ENCODE data around the gene DOCK8. TPM values are rescaled to one million over a fixed set of nuclear protein-coding genes. Genes with fewer than 3 reads are reported as not detected.
"Not testable (repeated sequence)": the region's sequence is repeated elsewhere in the genome, so short reads cannot be mapped to it uniquely, and the experiment has no call there.

The DOCK8 gene
- total RNA-seq, 1 donor from 2014 or later = 47.2 TPM

DNA sequence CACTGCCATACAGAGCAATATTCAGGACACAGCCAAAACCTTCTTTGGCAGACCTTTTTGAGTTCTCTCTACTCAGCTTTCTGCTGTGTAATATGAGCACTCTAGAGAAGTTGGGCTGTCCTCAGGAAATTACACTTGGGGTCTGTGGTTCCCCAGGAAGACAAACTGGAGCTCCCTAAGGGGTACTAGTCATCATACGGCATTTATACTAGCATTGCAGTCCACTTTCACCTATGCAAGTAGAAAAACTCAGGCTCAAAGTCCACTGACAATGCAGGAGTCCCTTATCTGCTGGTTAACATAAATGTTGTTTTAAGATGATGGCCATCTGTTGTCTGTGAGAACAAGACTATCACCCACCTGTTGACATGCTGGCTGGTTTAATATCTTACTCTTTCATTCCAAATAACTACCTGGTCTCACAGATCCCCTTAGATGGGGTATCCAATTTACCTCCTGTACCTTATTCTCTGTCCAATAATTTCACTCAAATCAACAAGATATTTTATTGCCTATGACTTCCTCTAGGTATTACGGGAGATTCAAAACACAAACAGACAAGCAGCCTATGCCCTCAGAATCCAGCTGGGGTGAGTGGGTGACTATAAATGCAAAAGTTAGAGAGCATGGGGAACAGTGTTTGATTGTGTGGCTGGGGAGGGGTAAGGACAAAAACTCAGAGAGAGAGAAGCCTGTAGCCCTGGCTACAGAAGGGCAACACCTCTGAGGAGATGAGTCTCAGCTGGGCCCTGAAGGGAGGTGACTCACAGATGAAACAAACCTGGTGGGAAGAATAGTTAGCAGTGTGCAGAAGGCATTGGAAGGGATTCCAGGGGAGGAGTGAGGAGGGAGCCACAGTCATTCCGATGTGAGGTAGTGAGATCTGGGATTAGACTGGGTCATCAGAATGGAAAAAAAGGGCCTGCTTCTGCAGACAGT, 10.2 kb downstream of the DOCK8 start:
- DNase-seq (ENCODE audit: low spot score) = no peak

DNA sequence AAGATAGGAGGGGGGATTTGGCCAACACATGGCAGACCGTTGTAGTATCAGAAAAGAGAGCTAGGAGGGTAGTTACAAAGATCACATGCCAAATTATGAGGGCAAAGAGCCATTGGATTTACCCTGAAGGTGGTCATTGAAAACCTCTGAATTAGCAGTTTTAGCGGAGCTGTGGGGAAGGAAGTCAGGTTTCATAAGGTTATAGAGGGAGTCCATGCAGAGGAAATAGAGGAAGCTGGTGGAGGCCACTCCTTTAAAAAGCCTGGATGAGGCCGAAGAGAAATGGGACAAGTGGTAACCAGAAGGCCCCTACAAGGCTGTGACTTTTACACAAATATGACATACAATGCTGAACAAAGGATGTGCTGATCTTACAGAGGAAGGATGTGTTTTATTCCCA, 13.2 kb downstream of the DOCK8 start:
- DNase-seq (ENCODE audit: low spot score) = no peak

- no peak for DNase-seq (ENCODE audit: low spot score)
These were observed 14.4 kb downstream of the DOCK8 start for GRCh38 chr9:228929-229695.

DNA sequence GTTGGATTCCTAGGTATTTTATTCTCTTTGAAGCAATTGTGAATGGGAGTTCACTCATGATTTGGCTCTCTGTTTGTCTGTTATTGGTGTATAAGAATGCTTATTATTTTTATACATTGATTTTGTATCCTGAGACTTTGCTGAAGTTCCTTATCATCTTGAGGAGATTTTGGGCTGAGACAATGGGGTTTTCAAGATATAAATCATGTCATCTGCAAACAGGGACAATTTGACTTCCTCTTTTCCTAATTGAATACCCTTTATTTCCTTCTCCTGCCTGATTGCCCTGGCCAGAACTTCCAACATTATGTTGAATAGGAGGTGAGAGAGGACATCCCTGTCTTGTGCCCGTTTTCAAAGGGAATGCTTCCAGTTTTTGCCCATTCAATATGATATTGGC, 17.0 kb downstream of the DOCK8 start:
- DNase-seq (ENCODE audit: low spot score) = not testable (repeated sequence)

- not testable (repeated sequence) for DNase-seq (ENCODE audit: low spot score)
These were observed 19.0 kb downstream of the DOCK8 start for GRCh38 chr9:233708-234107.

DNA sequence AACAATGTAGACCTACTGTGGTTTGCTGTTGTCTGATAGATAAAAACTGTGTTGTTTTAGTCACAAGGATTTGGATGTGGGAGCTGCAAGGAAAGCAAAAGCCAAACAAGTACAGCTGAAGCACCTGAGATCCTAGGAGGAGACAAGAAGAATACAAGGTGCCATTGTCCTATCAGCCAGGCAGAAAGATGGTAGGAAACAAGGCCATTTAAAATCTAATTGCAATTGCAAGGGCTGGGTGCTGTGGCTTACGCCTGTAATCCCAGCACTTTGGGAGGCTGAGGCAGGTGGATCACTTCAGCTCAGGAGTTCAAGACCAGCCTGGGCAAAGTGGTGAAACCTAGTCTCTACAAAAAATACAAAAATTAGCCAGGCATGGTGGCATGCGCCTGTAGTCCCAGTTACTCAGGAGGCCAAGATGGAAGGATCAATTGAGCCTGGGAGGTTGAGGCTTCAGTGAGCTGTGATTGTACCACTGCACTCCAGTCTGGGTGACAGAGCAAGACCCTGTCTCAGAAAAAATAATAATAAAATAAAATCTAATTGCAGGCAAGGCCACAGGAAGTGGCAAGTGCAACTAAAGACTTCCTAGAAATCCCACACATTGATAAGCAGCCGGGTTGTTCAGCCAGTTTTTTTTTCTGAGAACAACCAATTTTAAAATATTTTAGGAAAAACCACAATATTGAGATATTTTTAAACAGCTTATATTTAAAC, 22.6 kb downstream of the DOCK8 start:
- no peak for DNase-seq (ENCODE audit: low spot score)

- no peak for DNase-seq (ENCODE audit: low spot score)
These were observed 23.2 kb downstream of the DOCK8 start for GRCh38 chr9:237858-238345.

GRCh38 chr9:242461-243080, 27.9 kb downstream of the DOCK8 start:
- no peak for DNase-seq (ENCODE audit: low spot score)

DNA sequence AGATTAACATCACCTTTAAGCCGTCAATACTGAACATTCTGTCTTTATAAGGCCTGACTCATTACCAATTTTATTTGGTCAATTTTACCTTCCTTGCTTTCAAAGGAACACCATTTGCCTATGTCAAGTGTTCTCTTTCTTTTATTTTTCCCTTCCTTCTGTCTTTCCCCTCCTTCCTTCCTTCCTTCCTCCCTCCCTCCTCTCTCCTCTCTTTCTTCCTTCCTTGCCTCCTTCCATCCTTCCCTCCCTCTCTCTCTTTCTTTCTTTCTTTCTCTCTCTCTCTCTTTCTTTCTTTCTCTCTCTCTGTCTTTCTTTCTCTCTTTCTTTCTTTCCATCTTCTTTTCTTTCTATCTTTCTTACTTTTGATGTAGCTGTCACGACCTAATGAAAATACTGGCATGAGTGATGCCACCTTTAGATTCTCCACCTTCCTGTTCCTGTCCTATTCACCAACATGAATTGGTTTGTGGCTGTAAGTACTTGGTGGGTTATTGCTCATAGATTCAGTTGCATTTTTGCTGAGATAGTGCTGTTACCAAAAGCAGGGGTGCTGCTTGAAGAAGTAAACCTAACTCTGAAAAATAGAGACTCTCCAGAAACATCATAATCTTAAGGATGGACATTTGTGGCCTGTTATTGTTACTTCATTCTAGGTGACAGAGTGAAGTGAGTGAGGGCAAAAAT, 33.8 kb downstream of the DOCK8 start:
- DNase-seq (ENCODE audit: low spot score) = no peak

- DNase-seq (ENCODE audit: low spot score) = no peak
These were observed 34.4 kb downstream of the DOCK8 start for GRCh38 chr9:249025-249424.

DNA sequence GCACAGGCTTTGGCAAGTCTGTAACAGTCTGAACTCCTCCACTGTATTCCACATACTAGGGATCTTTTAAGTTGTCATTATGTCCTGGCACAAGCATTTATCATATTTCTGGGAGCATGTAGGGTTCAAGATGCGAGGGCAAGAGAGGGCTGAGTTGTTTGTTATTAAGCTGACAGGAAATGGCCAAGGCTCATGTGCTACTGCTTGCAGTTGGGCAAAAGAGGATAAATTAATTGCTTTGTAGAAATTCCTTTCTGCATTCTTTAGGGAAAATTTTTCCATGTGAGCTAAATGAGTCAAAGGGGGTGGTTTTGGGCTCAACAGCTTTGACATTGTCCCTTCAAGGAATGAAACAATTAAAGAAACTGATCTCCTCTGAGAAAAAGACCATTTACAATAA, 35.4 kb downstream of the DOCK8 start:
- DNase-seq (ENCODE audit: low spot score) = no peak

DNA sequence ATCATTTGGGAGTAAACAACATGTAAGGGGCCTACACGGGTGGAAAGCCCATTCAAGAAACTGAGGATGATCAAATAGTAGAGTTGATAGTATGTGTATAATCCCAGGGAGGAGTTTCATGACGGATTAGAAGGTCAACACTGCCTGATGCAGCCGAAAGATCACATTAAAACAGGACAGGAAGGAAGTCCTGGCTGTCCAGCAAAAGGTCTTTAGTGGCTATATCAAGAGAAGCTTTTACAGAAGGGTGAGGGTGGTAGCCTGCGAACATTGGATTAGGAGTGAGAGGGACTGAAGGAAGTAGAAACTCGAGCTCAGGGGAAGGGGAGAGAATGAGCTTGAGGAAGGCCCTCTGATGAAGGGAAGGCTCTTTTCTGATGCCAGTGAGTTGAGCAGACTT, 36.0 kb downstream of the DOCK8 start:
- DNase-seq (ENCODE audit: low spot score) = no peak

DNA sequence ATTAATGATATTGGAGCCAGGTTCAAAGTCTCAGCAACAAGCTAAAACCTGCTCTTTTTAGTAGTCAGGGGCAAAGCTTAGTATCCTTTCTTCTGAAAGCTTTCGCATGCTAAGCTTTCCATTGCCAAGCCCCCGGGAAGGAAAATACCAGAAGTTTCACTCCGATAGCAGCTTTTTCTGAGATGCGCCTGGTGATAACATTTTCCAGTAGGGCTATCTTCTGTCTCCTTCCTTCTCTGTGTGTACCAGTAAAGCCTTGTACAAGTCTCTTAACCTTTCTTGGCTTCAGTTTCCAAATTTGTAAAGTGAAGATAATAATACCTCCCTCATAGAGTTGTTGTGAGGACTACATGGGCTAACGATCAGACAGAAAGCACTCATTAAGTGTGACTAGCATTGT, 36.7 kb downstream of the DOCK8 start:
- DNase-seq (ENCODE audit: low spot score) = no peak

- DNase-seq (ENCODE audit: low spot score) = no peak
These were observed 38.9 kb downstream of the DOCK8 start for GRCh38 chr9:253539-253938.

DNA sequence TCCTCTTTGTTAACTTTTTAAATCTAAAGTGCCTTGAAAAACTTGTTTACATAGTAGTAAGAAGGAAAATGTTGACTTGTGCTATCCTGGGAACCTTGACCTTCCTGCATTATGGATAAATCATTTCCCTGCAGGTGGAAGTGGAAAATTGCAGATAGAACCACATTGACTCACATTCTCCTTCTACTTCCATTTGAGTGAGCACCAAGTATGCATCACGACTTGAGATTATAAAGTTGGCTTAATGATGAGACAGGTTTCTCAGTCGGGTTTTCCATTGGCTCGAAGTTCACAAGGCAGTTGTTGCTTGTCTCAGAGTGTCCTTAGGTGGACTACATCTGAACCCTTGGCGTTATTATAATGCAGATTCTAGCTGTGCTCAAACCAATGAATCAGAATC, 39.9 kb downstream of the DOCK8 start:
- DNase-seq (ENCODE audit: low spot score) = no peak

- DNase-seq (ENCODE audit: low spot score) = no peak
These were observed 43.3 kb downstream of the DOCK8 start for GRCh38 chr9:257957-258356.

DNA sequence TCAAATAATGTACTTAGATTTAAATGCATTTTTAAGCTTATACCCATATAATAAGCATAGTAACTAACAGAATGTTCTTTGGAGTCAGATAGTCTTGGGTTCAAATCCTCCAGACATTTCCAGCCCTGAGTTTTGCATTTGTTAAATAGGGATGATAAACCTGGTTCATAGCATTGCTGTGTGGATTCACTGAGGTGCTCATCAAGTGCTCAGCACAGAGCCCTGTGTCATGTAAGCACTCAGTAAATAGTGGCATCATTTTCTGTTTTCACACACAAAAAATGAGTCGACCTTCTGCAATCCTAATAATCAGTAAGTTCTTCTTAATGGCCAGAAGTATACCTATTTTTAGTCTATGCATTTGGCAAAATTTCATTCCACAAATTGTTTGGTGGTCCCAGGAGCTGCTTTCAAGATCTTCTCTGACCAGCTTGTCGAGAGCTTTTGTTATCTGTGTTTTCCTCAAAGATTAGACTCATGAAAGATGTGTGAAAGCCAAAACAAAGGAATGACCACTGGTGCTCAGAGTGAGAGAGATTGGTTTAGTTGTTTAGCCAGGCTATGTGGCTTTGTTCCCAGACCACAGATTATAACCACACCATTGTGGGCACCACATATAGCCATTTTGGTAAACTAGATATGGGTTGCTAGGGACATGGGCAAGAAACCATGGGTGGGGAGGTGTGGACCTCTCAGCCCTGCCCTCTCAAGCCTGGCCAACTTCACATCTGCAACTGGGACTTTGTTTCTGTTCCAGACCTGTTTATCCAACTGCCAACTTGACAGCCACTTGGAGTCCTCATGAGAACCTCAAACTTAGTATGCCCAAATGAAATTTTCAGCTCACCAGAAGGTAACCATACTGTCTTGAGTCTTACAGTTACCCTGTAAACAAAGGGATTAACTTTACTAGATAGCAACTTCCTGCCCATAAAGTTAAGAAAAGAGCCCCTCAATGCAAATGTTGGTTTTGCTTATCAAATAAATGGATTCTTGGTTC, 45.0 kb downstream of the DOCK8 start:
- DNase-seq (ENCODE audit: low spot score) = no peak

- DNase-seq (ENCODE audit: low spot score) = no peak
These were observed 49.6 kb downstream of the DOCK8 start for GRCh38 chr9:264231-264630.

DNA sequence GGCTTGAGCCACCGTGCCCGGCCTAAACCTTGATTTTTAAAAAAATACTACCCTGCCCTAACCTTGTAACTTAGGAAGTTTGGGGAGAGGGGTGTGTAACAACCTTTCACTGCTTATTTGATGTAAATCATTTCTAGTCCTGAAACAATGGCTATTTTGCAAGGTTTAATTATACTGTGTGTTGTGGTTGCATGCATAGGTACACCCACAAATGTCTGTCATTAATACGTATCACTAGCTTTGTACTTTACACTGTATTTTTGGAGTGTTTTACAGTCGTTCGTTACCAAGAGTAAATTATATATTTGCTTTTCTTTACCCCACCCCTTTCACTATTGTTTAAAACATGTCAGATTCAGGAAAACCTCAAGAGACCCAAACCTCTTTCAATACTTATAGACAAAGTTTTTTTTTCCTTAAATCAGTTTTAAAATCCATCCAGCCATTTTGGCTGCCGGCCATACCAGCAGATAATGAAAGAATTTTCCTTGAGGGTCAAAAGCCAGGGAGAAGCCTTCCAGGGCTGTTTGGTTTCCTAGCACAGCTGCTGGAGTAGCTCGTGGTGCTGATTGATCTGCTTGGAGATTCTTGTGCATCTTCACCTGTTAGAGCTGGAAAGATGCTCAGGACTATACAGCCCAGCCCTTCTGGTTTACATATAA, 50.7 kb downstream of the DOCK8 start:
- no peak for DNase-seq (ENCODE audit: low spot score)
